ENCODE measurements around the gene ERCC1. TPM values are rescaled to one million over a fixed set of nuclear protein-coding genes. Genes with fewer than 3 reads are reported as not detected.

Gene ERCC1
- total and polyA plus RNA-seq, 2 of the 13 experiments (the other 11 are each of a cell fraction or from before 2014, with no cell fraction given) = 40.0 to 66.4 TPM

GRCh38 chr19:45404557-45405434, 18.9 kb downstream of the ERCC1 start, which contains the start of gene PPP1R13L (continued):
- no peak for TF ChIP-seq NONO (IDR thresholded peaks at IDR 0.05)
- TF ChIP-seq NONO (CRISPR knock-in tag; conservative IDR thresholded peaks at IDR 0.05) = peak; percentile 55; the same call in 1 of the 2 replicates
- no peak for TF ChIP-seq RFX5 (IDR thresholded peaks at IDR 0.05; ENCODE audit: low read depth, low read length)
- TF ChIP-seq CENPX (CRISPR knock-in tag; IDR thresholded peaks at IDR 0.05) = no peak
- TF ChIP-seq, protein P1, sequence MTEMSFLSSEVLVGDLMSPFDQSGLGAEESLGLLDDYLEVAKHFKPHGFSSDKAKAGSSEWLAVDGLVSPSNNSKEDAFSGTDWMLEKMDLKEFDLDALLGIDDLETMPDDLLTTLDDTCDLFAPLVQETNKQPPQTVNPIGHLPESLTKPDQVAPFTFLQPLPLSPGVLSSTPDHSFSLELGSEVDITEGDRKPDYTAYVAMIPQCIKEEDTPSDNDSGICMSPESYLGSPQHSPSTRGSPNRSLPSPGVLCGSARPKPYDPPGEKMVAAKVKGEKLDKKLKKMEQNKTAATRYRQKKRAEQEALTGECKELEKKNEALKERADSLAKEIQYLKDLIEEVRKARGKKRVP (CRISPR knock-in tag; IDR thresholded peaks at IDR 0.05) = no peak
- TF ChIP-seq ZNF317 (CRISPR knock-in tag; IDR thresholded peaks at IDR 0.05) = peak; percentile 57; the same call in 1 of the 2 replicates
- no peak for TF ChIP-seq ZNF841 (CRISPR knock-in tag; IDR thresholded peaks at IDR 0.05; ENCODE audit: borderline replicate concordance)
- no peak for TF ChIP-seq KDM5B (CRISPR knock-in tag; IDR thresholded peaks at IDR 0.05; ENCODE audit: borderline replicate concordance)
- peak; percentile 33 for TF ChIP-seq IKZF4 (CRISPR knock-in tag; IDR thresholded peaks at IDR 0.05; ENCODE audit: borderline replicate concordance, low read depth, not compliant biosample characterization)
- no peak for TF ChIP-seq ZNF660 (CRISPR knock-in tag; IDR thresholded peaks at IDR 0.05; ENCODE audit: borderline replicate concordance, low read depth)
- no peak for TF ChIP-seq ZNF549 (CRISPR knock-in tag; IDR thresholded peaks at IDR 0.05)
- no peak for TF ChIP-seq SSRP1 (CRISPR knock-in tag; IDR thresholded peaks at IDR 0.05)
- no peak for TF ChIP-seq GABPA (IDR thresholded peaks at IDR 0.05; ENCODE audit: low read depth, low read length)
- TF ChIP-seq GABPA (CRISPR knock-in tag; IDR thresholded peaks at IDR 0.05; ENCODE audit: low read depth) = peak; percentile 63
- TF ChIP-seq, protein P2, sequence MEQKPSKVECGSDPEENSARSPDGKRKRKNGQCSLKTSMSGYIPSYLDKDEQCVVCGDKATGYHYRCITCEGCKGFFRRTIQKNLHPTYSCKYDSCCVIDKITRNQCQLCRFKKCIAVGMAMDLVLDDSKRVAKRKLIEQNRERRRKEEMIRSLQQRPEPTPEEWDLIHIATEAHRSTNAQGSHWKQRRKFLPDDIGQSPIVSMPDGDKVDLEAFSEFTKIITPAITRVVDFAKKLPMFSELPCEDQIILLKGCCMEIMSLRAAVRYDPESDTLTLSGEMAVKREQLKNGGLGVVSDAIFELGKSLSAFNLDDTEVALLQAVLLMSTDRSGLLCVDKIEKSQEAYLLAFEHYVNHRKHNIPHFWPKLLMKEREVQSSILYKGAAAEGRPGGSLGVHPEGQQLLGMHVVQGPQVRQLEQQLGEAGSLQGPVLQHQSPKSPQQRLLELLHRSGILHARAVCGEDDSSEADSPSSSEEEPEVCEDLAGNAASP (CRISPR knock-in tag; IDR thresholded peaks at IDR 0.05; ENCODE audit: borderline replicate concordance) = no peak
- TF ChIP-seq NR1H2 (CRISPR knock-in tag; IDR thresholded peaks at IDR 0.05; ENCODE audit: borderline replicate concordance, low read depth) = no peak
- no peak for TF ChIP-seq HOXA7 (CRISPR knock-in tag; IDR thresholded peaks at IDR 0.05)
- TF ChIP-seq, protein P3, sequence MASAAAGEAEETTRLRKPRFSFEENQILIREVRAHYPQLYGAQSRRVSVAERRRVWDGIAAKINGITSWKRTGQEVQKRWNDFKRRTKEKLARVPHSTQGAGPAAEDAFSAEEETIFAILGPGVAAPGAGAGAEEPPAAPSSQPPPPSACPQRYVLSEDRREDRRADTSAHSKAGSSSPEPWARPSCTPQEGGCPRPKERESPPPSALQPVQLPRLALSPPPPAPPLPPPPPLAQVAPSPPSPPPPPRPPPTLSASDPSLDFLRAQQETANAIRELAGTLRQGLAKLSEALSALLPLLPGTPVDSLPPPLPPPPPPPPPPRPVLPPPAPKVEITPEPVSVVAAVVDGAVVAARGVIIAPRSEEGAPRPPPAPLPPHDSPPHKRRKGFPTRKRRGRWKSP (CRISPR knock-in tag; IDR thresholded peaks at IDR 0.05) = no peak
- no peak for TF ChIP-seq NFAT5 (CRISPR knock-in tag; IDR thresholded peaks at IDR 0.05)
- no peak for TF ChIP-seq AGO1 (IDR thresholded peaks at IDR 0.05; ENCODE audit: low read depth, low read length, poor library complexity, severe bottlenecking)
- no peak for TF ChIP-seq EHMT2 (IDR thresholded peaks at IDR 0.05; ENCODE audit: borderline replicate concordance, low read depth, low read length)
